T-helper 1 cell treated with Interleukin-12 subunit alpha and Interleukin-12 subunit beta and Interleukin-4 antibody, amounts not matched to agents 30 ng/mL and 1 ng/mL, for 36 hours (primary cell): ENCODE measurements around the gene SLCO3A1. TPM values are rescaled to one million over a fixed set of nuclear protein-coding genes. Genes with fewer than 3 reads are reported as not detected.

Experiments used
- intact Hi-C: fragments of 100-400 bp; cut with micrococcal nuclease; formaldehyde crosslinking; loops from one replicate; pipeline ENCODE4 v1.15.1; 2024
- total RNA-seq: library from RNA; stranded (reverse); gene quantifications from 2 replicates; pipeline ENCODE4 v1.2.3, GENCODE V29; 2022

Gene SLCO3A1
- total RNA-seq, 1 donor from 2014 or later: 35.2 TPM

GRCh38 chr15:91881569-91882297, 28.2 kb downstream of the SLCO3A1 start:
- intact Hi-C loops: no loop called here

DNA sequence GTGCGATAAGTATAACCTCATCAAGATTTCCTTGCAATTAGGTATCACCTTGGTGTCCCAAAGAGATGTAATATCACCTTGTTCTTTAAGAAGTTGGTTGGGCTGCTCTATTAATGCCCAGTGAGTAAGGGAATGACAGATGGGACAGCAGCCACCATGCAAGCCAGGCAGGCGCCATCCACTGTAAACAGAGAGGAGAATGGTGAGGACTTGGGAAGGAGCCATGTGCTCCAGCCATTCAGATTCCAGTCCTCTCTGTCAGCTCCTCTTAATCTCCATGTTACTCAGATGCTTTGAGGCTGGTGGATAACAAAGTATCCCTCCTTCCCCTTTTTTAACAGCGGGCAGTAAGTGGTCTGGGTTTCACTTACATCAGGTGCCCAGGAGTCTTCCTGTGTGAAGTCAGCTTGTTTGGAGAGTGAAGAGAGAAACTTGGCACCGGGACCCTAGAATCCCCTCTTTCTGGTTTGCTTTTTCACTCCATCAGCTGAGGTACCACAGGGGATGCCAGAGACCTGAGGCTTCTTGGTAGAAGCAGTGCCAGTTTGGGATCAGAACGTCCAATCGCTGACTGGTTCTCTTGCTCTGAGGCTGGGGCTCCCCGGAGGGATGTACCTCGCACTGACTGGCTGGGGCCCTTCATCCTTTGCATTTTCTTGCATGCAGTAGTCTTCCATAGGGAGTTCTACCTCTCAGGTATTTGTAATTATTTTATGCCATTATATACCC, 29.5 kb downstream of the SLCO3A1 start:
- intact Hi-C loops: no loop called here

- intact Hi-C loops: no loop called here
These were observed 31.1 kb downstream of the SLCO3A1 start for GRCh38 chr15:91884606-91885005.

GRCh38 chr15:91885054-91885453, 31.5 kb downstream of the SLCO3A1 start:
- intact Hi-C loops: no loop called here

- intact Hi-C loops: no loop called here
These were observed 32.3 kb downstream of the SLCO3A1 start for GRCh38 chr15:91885714-91886270.

GRCh38 chr15:91886878-91887277, 33.4 kb downstream of the SLCO3A1 start:
- intact Hi-C loops: no loop called here

- intact Hi-C loops: no loop called here
These were observed 33.8 kb downstream of the SLCO3A1 start for GRCh38 chr15:91887321-91887720.

GRCh38 chr15:91887921-91888373, 34.4 kb downstream of the SLCO3A1 start:
- intact Hi-C loops: no loop called here

DNA sequence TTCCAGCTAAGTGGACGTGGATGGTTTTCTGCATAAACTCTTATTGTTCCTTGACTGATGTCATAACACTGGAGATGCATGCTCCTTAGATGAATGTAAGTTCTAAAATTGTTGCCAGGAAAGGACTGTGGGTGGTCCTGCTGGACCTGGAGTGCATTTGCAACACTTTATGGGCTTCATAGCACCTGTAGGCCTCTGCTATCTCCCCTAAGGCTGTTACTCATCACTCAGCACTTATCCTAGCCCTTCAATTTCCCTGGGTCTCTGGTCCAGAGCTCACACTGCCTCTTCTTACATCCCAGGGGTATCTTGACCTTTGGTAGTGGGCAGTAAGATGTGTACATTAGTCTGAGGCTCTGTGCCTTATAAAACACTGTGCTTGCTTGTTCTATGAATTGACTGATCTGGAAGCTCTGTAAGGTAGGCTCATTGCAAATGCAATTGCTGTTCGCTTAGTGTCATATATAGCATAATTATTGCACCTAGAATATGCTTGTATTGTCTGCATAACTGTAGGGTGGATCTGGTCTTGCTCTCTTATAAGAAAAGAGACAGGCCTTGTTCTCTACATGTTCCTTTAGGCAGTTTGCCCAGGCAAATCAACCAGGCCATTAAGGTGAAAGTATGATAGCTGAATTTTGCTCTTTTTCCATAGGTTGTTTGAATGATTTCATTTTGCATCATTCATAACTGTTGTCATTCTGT, 35.8 kb downstream of the SLCO3A1 start:
- intact Hi-C loops: no loop called here

- intact Hi-C loops: no loop called here
These were observed 37.1 kb downstream of the SLCO3A1 start for GRCh38 chr15:91890614-91891013.

DNA sequence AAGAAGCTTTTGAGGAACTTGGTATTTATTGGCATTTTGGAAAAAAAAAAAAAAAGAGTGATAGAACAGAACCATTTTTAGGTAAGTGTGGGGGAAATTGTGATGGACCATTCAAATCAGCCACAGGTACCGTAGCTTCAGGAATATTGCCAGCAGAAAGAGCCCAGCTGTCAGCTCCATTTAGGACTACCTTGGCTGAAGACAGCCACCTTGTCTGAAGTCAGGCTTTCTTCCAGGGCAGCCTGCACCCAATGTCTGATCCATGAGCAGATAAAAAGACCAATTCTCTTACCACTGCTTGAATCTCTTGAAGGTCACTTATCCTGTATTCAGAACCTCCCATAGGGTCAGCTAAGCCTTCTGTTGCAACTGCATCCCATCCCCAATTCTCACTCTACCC, 37.6 kb downstream of the SLCO3A1 start:
- intact Hi-C loops: no loop called here

- intact Hi-C loops: no loop called here
These were observed 38.4 kb downstream of the SLCO3A1 start for GRCh38 chr15:91891788-91892345.

GRCh38 chr15:91892436-91892835, 38.9 kb downstream of the SLCO3A1 start:
- intact Hi-C loops: no loop called here

- intact Hi-C loops: no loop called here
These were observed 41.1 kb downstream of the SLCO3A1 start for GRCh38 chr15:91894606-91895005.

DNA sequence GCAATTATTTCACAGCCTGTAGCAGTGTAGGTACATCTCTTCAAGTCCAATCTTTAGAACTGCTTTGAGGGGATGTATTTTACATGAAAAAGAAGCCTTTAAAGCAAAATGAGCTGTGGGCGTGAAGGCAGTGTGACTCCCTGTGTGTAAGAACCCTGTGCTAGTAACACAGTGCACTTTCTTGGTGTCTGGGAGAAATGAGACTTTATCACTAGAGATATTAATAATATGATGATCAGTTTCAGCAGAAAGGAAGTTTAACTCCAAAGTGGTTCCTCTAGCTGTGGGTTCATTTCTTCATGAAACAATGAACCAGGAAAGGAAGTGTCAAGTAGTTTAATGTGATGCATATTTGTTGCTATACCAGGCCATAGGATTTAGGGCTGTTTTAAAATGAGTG, 41.5 kb downstream of the SLCO3A1 start:
- intact Hi-C loops: no loop called here

DNA sequence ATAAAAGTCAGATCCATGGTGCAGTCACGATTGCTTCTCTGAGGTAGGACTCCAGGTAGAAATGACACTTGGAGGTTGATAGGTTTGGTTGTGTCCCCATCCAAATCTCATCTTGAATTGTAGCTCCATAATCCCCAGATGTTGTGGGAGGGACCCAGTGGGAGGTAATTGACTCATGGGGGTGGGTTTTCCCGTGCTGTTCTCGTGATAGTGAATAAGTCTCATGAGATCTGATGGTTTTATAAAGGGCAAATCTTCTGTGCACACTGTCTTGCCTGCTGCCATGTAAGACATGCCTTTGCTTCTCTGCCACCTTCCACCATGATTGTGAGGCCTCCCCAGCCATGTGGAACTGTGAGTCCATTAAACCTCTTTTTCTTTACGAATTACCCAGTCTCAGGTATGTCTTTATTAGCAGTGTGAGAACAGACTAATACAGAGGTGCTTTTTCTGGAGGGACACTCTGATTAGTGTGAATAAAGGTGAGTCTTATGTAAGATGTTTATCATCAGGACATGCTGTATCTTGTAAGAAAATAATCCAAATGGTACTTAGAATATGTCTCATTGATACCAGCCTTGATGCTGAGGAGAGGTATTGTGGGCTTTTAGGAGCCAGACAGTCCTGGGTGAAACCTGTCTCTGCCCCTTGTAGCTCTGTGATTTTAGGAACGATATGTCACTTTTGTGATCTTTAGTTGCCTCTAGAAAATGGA, 43.0 kb downstream of the SLCO3A1 start:
- intact Hi-C loops: no loop called here

DNA sequence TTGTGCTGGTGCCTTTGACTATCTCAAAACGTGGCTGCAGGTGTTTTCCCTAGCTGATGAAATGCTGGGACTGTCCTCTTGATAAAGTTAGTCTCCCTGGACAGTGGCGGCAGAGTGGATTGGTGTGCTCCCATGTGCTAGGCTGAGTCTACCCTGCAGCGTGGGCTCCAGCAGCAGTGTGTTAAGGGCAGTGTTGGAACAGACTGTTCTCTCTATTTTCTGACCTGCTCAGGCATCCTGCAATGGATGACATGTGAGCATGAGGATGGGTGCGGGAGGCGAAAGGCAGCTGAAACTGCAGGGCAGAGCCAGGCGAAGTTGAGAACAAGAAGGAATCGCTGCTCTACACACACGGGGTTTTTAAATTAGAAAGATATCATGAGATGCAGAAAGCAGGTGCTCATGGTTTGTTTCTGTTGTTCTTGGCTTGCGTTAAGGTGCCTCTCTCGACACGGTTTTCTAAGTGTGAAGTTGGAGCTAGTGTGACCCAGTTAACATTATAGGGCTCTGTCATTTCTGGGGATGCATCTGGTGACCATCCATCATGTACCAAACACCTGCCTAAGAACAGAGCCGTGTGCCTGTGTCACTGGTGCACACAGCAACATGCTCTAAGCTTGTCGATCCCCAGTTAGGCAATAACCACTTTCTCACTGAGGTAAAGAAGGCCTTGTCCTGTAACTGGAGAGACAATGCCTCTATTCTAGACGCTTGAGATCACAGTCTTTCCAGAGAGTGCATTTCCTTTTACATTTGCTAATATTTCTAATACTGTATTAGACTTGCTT, 44.3 kb downstream of the SLCO3A1 start:
- intact Hi-C loops: no loop called here

- intact Hi-C loops: no loop called here
These were observed 45.3 kb downstream of the SLCO3A1 start for GRCh38 chr15:91898843-91899242.

GRCh38 chr15:91904942-91905341, 51.4 kb downstream of the SLCO3A1 start:
- intact Hi-C loops: no loop called here

- intact Hi-C loops: no loop called here
These were observed 54.9 kb downstream of the SLCO3A1 start for GRCh38 chr15:91908391-91908790.
